GM12878 (cell line): Measurements from ENCODE around the gene UBE2F. TPM values are rescaled to one million over a fixed set of nuclear protein-coding genes. Genes with fewer than 3 reads are reported as not detected.
A peak's percentile ranks its signal among the peaks of the same experiment; 100 is the strongest.

Source experiments
- ATAC-seq: fragments of 200-7000 bp; cut with Tn5 transposase; 3 replicates; pipeline ENCODE4 v1.9.1; 2020; ENCODE audit warnings: mild to moderate bottlenecking, moderate library complexity
- BruUV-seq: library from RNA; stranded (reverse); fragments of 400-500 nt; replicated peaks from 2 replicates; lab custom pipeline; 2021; lab: Mats Ljungman, UMichigan
- CTCF ChIA-PET: fragments of 300-600 bp; sonication (Branson Sonifier 250); formaldehyde crosslinking; extraction: SDS; loops from one replicate; lab custom pipeline; 2021; ENCODE audit warnings: inconsistent platforms; lab: Yijun Ruan, JAX
- POLR2A ChIA-PET: fragments of 350-600 bp; formaldehyde crosslinking; extraction: SDS; loops from one replicate; lab custom pipeline; 2021; ENCODE audit warnings: inconsistent platforms; lab: Charles Lee
- RAD21 ChIA-PET: fragments of 300-600 bp; sonication (Branson Sonifier 250); formaldehyde crosslinking; loops from one replicate; lab custom pipeline; 2023; ENCODE audit warnings: antibody characterized with exemption; ENCODE audit not compliant: unreplicated experiment; lab: Charles Lee
- SMC1A ChIA-PET: fragments of 300-600 bp; sonication (Branson Sonifier 250); formaldehyde crosslinking; loops from one replicate; lab custom pipeline; 2023; ENCODE audit not compliant: unreplicated experiment, uncharacterized antibody; lab: Charles Lee
- DNase-seq: peaks from one replicate; pipeline ENCODE4 v3.0.0-alpha.2; 2011; ENCODE audit warnings: low read depth, low spot score
- FAIRE-seq: peaks from 3 replicates; lab custom pipeline; 2011; peaks lifted over from hg19 to GRCh38; lab: Jason Lieb, UNC
- H2AFZ ChIP-seq: 2 replicates; pipeline ENCODE4 v1.6.0; 2011; ENCODE audit warnings: low read depth, low read length, control low read depth; ENCODE audit not compliant: control insufficient read depth
- H3K27ac ChIP-seq: 2 replicates; pipeline ENCODE4 v1.5.1; 2011; ENCODE audit warnings: control low read depth; ENCODE audit not compliant: control insufficient read depth, insufficient read depth
- H3K27me3 ChIP-seq, 2 experiments: replicated peaks in 1 of 2; 2 replicates each; pipeline versions ENCODE4 v1.6.0 to v1.6.1; 2011; ENCODE audit warnings: low read length in 1 of 2; ENCODE audit not compliant: control insufficient read depth in 2 of 2, insufficient read depth in 2 of 2
- H3K36me3 ChIP-seq, 2 experiments: 2 replicates each; pipeline ENCODE4 v1.5.1; 2011; ENCODE audit warnings: low read length in 1 of 2; ENCODE audit not compliant: control insufficient read depth in 2 of 2, insufficient read depth in 2 of 2
- H3K4me1 ChIP-seq: 2 replicates; pipeline ENCODE4 v1.6.1; 2011; ENCODE audit warnings: mild to moderate bottlenecking, low read length, moderate library complexity, mixed read lengths; ENCODE audit not compliant: control insufficient read depth, insufficient read depth
- H3K4me2 ChIP-seq: 2 replicates; pipeline ENCODE4 v1.6.0; 2011; ENCODE audit warnings: control low read depth; ENCODE audit not compliant: control insufficient read depth, insufficient read depth
- H3K4me3 ChIP-seq: fragments of 200-600 bp; sonication (generic); 2 replicates; pipeline ENCODE4 v1.5.1; 2016
- H3K79me2 ChIP-seq: 2 replicates; pipeline ENCODE4 v1.6.0; 2011; ENCODE audit warnings: low read length; ENCODE audit not compliant: control insufficient read depth, insufficient read depth
- H3K9ac ChIP-seq: 2 replicates; pipeline ENCODE4 v1.8.0; 2011; ENCODE audit warnings: low read length, control low read depth, mixed read lengths; ENCODE audit not compliant: control insufficient read depth, insufficient read depth
- H3K9me3 ChIP-seq: replicated peaks from 3 replicates; pipeline ENCODE4 v1.5.1; 2011; ENCODE audit warnings: mild to moderate bottlenecking, low read length; ENCODE audit not compliant: control insufficient read depth, insufficient read depth
- H4K20me1 ChIP-seq: 2 replicates; pipeline ENCODE4 v1.6.0; 2011; ENCODE audit not compliant: control insufficient read depth, insufficient read depth
- EZH2 ChIP-seq: IDR thresholded peaks from 2 replicates; pipeline ENCODE4 v1.6.1; 2012; ENCODE audit warnings: low read depth, mild to moderate bottlenecking, control low read depth, inconsistent platforms, low read length, borderline replicate concordance; ENCODE audit not compliant: control insufficient read depth
- HDGF ChIP-seq: fragments of 450-650 bp; IDR thresholded peaks from 2 replicates; pipeline ENCODE4 v1.6.1; 2016; ENCODE audit warnings: antibody characterized with exemption
- SPI1 ChIP-seq: IDR thresholded peaks from 2 replicates; pipeline ENCODE4 v1.6.1; 2011; ENCODE audit warnings: low read depth, mild to moderate bottlenecking, low read length, moderate library complexity, borderline replicate concordance; ENCODE audit not compliant: insufficient read depth
- TARDBP ChIP-seq: IDR thresholded peaks from 2 replicates; pipeline ENCODE4 v1.6.1; 2016; ENCODE audit warnings: borderline replicate concordance
- WGBS: methylation state at CpG from one replicate; pipeline ENCODE4 v1.1.6; 2016; ENCODE audit warnings: low lambda C conversion rate; ENCODE audit not compliant: insufficient replicate concordance, insufficient coverage; ENCODE audit errors: missing lambda C conversion rate; 5-methylcytosine and 5-hydroxymethylcytosine counted together
- in situ Hi-C: fragments of 300-500 bp; cut with MboI; formaldehyde crosslinking; loops from 9 replicates; pipeline ENCODE4 v1.14.3; 2018; ENCODE audit warnings: mixed read lengths
- intact Hi-C: fragments of 100-400 bp; cut with micrococcal nuclease; formaldehyde crosslinking; loops from one replicate; pipeline ENCODE4 v1.14.2; 2022; ENCODE audit not compliant: unreplicated experiment
- polyA plus RNA-seq, 11 experiments: library from polyadenylated mRNA; depleted of rRNA in 4 of 11; unstranded in 6 of 11; stranded (reverse) in 5 of 11; fragments of >200 nt; fragmentation: Nextera tagmentation in 4 of 11; fragmentation: Illumina TruSeq in 1 of 11; extraction: Ambion mirVana in 4 of 11; extraction: Trizol in 1 of 11; gene quantifications; 1 replicate in 1 of 11; 2 replicates in 10 of 11; pipeline versions ENCODE4 v1.2.1 to v1.2.3, GENCODE V29; 2011 to 2016; ENCODE audit warnings: inconsistent platforms in 2 of 11, missing spikeins in 2 of 11, low read depth in 1 of 11
- total RNA-seq, 4 experiments: library from RNA; depleted of rRNA in 3 of 4; stranded (reverse); fragments of >200 nt in 3 of 4; fragmentation: Illumina TruSeq in 1 of 4; extraction: Trizol in 1 of 4; gene quantifications; 2 replicates each; pipeline versions ENCODE4 v1.2.1 to v1.2.3, GENCODE V29; 2013 to 2021

UBE2F gene
- total and polyA plus RNA-seq, 10 of the 15 experiments (the other 5 are each of a cell fraction or from before 2014, with no cell fraction given), result 12.3 to 64.4 (median 31.5) TPM

- H3K36me3 ChIP-seq, result no peaks in the 10 kb centered on the region; a peak in 1 of 4 replicates
- ATAC-seq, result no peak
These were observed 42.7 kb downstream of the UBE2F start for GRCh38 chr2:238009563-238009962.

GRCh38 chr2:238010572-238010971 is 43.8 kb downstream of the UBE2F start:
- no peak for TF ChIP-seq TARDBP
- TF ChIP-seq HDGF, result no peak
- no peak for FAIRE-seq
- CTCF ChIA-PET, result no interaction called here

More at GRCh38 chr2:238009563-238009962, 42.7 kb downstream of the UBE2F start:
- H3K4me2 ChIP-seq, result no peak overlapping the region
- H3K27me3 ChIP-seq, result no peaks in the 10 kb centered on the region
- TF ChIP-seq SPI1 (peak; percentile 52; the same call in 1 of the 2 replicates), EZH2 (no peak)
- SMC1A ChIA-PET, result interaction anchor here (1.2 to 1.5 kb wide), 3 partner anchors 9 to 24 kb away, joined by 3 to 4 read pairs (median 4); no protein-coding TSS in a partner anchor
- DNase-seq (no peak), FAIRE-seq (no peak)
- no TSS peak for BruUV-seq
- WGBS, result 75% methylated on average over 2 of the region's 2 CpGs
- H3K4me1 ChIP-seq, result no peaks in the 10 kb centered on the region
- POLR2A ChIA-PET, result no interaction called here
- in situ Hi-C loops (no loop called here), intact Hi-C loops (no loop called here)
- no peaks in the 10 kb centered on the region for H4K20me1 ChIP-seq
- CTCF ChIA-PET, result interaction anchor here (0.9 to 1.5 kb wide), 2 partner anchors 39 to 89 kb away, joined by 3 read pairs; no protein-coding TSS in a partner anchor
- no peak overlapping the region for H3K9ac ChIP-seq
- no peak overlapping the region for H3K27ac ChIP-seq
- no peaks in the 10 kb centered on the region for H3K9me3 ChIP-seq
- no peak overlapping the region for H3K4me3 ChIP-seq
- H2AFZ ChIP-seq, result no peak overlapping the region
- RAD21 ChIA-PET, result interaction anchor here (0.9 kb wide), 1 partner anchor 40 kb away, joined by 3 read pairs; no protein-coding TSS in a partner anchor
- H3K79me2 ChIP-seq, result no peaks in the 10 kb centered on the region

More at GRCh38 chr2:238010572-238010971, 43.8 kb downstream of the UBE2F start:
- H3K36me3 ChIP-seq, result no peaks in the 10 kb centered on the region; a peak in 1 of 4 replicates
- in situ Hi-C loops (no loop called here), intact Hi-C loops (no loop called here)
- H3K27me3 ChIP-seq, result no peaks in the 10 kb centered on the region
- no peak for ATAC-seq
- no peak for DNase-seq
- no peaks in the 10 kb centered on the region for H3K79me2 ChIP-seq
- ChIA-PET RAD21 (no interaction called here), SMC1A (interaction anchor here (1.2 to 1.5 kb wide), 3 partner anchors 10 to 23 kb away, joined by 3 to 4 read pairs (median 4); no protein-coding TSS in a partner anchor), POLR2A (no interaction called here)
- H3K27ac ChIP-seq, result no peak overlapping the region
- H3K4me3 ChIP-seq, result no peak overlapping the region
- no TSS peak for BruUV-seq
- no peak overlapping the region for H3K9ac ChIP-seq
- no peaks in the 10 kb centered on the region for H3K9me3 ChIP-seq
- H2AFZ ChIP-seq, result no peak overlapping the region
- no peak overlapping the region for H3K4me2 ChIP-seq
- H4K20me1 ChIP-seq, result no peaks in the 10 kb centered on the region
- H3K4me1 ChIP-seq, result no peaks in the 10 kb centered on the region
- 94% methylated on average over 1 of the region's 1 CpG for WGBS
